ENCODE results near the gene SLC9A9. TPM values are rescaled to one million over a fixed set of nuclear protein-coding genes. Genes with fewer than 3 reads are reported as not detected.

The SLC9A9 gene
- total RNA-seq, 1 donor from 2014 or later: 11.4 TPM

- Mint-ChIP-seq H3K27me3 (ENCODE audit: unreplicated experiment) (no peaks in the 10 kb centered on the region), H3K27ac (ENCODE audit: unreplicated experiment) (no peak overlapping the region), H3K4me1 (ENCODE audit: low read depth, unreplicated experiment) (no peaks in the 10 kb centered on the region), H3K36me3 (ENCODE audit: unreplicated experiment) (peaks cover 10% of the 10 kb centered on the region), H3K9me3 (ENCODE audit: unreplicated experiment) (peaks cover 2% of the 10 kb centered on the region), H3K4me3 (ENCODE audit: unreplicated experiment) (no peak overlapping the region)
- TF ChIP-seq CTCF (IDR thresholded peaks at IDR 0.05; ENCODE audit: partially characterized antibody, unreplicated experiment): no peak
- no peak for DNase-seq
Measured at GRCh38 chr3:143247073-143247472, 601.2 kb downstream of the SLC9A9 start.

GRCh38 chr3:143245692-143246091, 602.6 kb downstream of the SLC9A9 start:
- DNase-seq: no peak
- Mint-ChIP-seq H3K9me3 (ENCODE audit: unreplicated experiment) (peaks cover 2% of the 10 kb centered on the region), H3K36me3 (ENCODE audit: unreplicated experiment) (peaks cover 10% of the 10 kb centered on the region), H3K4me1 (ENCODE audit: low read depth, unreplicated experiment) (no peaks in the 10 kb centered on the region), H3K27me3 (ENCODE audit: unreplicated experiment) (no peaks in the 10 kb centered on the region), H3K4me3 (ENCODE audit: unreplicated experiment) (no peak overlapping the region), H3K27ac (ENCODE audit: unreplicated experiment) (no peak overlapping the region)
- TF ChIP-seq CTCF (IDR thresholded peaks at IDR 0.05; ENCODE audit: partially characterized antibody, unreplicated experiment): no peak

GRCh38 chr3:143244516-143245063, 603.7 kb downstream of the SLC9A9 start:
- Mint-ChIP-seq H3K9me3 (ENCODE audit: unreplicated experiment) (peaks cover 2% of the 10 kb centered on the region), H3K27ac (ENCODE audit: unreplicated experiment) (no peak overlapping the region), H3K4me1 (ENCODE audit: low read depth, unreplicated experiment) (no peaks in the 10 kb centered on the region), H3K36me3 (ENCODE audit: unreplicated experiment) (peaks cover 5% of the 10 kb centered on the region), H3K4me3 (ENCODE audit: unreplicated experiment) (no peak overlapping the region), H3K27me3 (ENCODE audit: unreplicated experiment) (no peaks in the 10 kb centered on the region)
- no peak for DNase-seq
- TF ChIP-seq CTCF (IDR thresholded peaks at IDR 0.05; ENCODE audit: partially characterized antibody, unreplicated experiment): no peak

GRCh38 chr3:143243686-143244085, 604.6 kb downstream of the SLC9A9 start:
- no peaks in the 10 kb centered on the region for H3K27me3 Mint-ChIP-seq (ENCODE audit: unreplicated experiment)
- H3K36me3 Mint-ChIP-seq (ENCODE audit: unreplicated experiment): peaks cover 5% of the 10 kb centered on the region
- H3K4me1 Mint-ChIP-seq (ENCODE audit: low read depth, unreplicated experiment): no peaks in the 10 kb centered on the region
- no peak for DNase-seq
- no peak overlapping the region for H3K27ac Mint-ChIP-seq (ENCODE audit: unreplicated experiment)
- peaks cover 2% of the 10 kb centered on the region for H3K9me3 Mint-ChIP-seq (ENCODE audit: unreplicated experiment)
- no peak for TF ChIP-seq CTCF (IDR thresholded peaks at IDR 0.05; ENCODE audit: partially characterized antibody, unreplicated experiment)
- H3K4me3 Mint-ChIP-seq (ENCODE audit: unreplicated experiment): no peak overlapping the region

GRCh38 chr3:143242691-143243090, 605.6 kb downstream of the SLC9A9 start:
- Mint-ChIP-seq H3K27me3 (ENCODE audit: unreplicated experiment) (no peaks in the 10 kb centered on the region), H3K27ac (ENCODE audit: unreplicated experiment) (no peak overlapping the region), H3K4me1 (ENCODE audit: low read depth, unreplicated experiment) (no peaks in the 10 kb centered on the region), H3K36me3 (ENCODE audit: unreplicated experiment) (peaks cover 5% of the 10 kb centered on the region), H3K9me3 (ENCODE audit: unreplicated experiment) (peaks cover 2% of the 10 kb centered on the region), H3K4me3 (ENCODE audit: unreplicated experiment) (no peak overlapping the region)
- no peak for DNase-seq
- TF ChIP-seq CTCF (IDR thresholded peaks at IDR 0.05; ENCODE audit: partially characterized antibody, unreplicated experiment): no peak

Data from glutamatergic neuron (in vitro differentiated cells).